HG02870 (cell line): ENCODE data around the gene LRP8.

Source experiments
- ATAC-seq: cut with Tn5 transposase; IDR thresholded peaks from one replicate; pipeline ENCODE4 v1.9.1; 2021; ENCODE audit warnings: mild to moderate bottlenecking, moderate library complexity; ENCODE audit not compliant: unreplicated experiment

Gene LRP8

GRCh38 chr1:53324321-53324720 lies 3.5 kb downstream of the LRP8 start:
- ATAC-seq: no peak

- no peak for ATAC-seq
These were observed 4.6 kb downstream of the LRP8 start for GRCh38 chr1:53323316-53323715.

DNA sequence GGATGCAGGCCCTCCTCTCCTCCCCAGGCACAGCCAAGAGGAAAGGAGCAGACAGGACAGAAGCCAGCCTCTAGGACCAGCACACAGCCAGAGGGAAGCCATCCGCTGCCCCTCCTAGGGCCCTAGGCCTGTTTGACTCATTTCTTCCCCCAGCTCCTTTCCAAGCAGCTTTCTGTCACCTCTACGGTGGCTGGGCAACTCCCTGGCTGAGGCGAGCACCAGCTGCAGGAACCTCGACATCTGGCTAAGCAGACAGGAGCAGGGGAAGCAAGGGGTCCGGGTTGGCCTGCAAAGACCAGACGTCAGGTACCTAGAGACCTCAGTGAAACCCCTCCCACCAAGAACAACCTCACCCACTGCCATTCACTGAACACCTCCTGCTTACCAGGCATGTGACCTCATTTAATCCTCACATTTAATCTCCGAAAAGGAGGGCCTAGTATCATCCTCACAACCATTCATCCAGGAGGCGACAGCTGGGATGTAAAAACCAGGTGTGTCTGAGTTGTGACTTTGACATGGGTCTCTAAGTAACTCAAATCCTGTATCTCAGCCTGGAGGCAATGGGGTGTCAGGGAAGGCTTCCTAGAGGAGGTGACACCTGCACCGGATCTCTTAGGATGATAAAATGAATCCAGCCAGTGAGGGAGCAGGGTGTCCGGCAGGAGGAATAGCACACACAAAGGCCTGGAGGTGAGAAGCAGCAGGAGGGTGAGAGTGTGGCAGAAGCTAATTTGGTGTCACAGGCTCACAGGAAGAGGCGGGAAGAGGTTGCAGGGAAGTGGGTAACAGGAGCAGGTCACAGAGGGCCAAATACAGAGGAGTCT lies 5.9 kb downstream of the LRP8 start:
- ATAC-seq: no peak

GRCh38 chr1:53321366-53321765 lies 6.5 kb downstream of the LRP8 start:
- ATAC-seq: no peak

- ATAC-seq: no peak
These were observed 7.2 kb downstream of the LRP8 start for GRCh38 chr1:53320646-53321045.

DNA sequence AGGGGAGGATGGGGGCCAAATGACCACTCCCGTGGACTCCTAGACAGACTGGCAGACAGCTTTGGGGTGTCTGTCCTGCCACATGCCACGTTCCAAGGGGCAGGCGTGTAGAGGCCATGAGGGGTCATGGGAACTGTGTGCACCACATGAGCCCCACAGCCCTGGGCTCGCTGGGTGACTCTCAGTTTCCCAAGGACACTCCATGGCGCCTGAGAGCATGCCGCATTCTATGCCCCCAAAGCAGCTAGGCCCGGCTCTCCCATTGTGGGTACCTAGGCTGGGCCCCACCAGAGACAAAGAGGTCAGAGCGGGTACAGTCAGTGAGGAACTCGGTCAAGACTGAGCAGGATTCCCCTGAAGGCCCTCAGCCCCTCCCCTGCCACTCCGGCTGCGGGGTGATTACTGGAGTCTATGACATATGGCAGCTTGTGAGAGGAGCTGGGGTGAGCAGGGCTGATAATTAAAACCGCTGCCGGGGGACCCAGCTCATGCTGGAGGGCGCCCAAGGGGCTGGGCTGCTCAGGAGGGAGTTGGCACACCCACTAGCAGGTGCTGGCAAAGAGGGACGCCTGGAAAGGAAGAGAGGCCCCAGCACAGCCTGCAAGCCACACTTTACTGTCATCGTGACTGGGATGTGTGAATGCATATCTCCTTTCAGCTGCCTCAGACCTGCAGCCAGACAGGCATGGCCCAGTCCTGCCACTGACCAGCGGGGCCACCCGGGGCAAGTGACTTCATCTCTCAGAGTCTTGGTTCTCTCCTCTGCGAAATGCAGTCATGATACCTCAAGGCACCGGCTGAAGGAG lies 8.4 kb downstream of the LRP8 start:
- no peak for ATAC-seq

DNA sequence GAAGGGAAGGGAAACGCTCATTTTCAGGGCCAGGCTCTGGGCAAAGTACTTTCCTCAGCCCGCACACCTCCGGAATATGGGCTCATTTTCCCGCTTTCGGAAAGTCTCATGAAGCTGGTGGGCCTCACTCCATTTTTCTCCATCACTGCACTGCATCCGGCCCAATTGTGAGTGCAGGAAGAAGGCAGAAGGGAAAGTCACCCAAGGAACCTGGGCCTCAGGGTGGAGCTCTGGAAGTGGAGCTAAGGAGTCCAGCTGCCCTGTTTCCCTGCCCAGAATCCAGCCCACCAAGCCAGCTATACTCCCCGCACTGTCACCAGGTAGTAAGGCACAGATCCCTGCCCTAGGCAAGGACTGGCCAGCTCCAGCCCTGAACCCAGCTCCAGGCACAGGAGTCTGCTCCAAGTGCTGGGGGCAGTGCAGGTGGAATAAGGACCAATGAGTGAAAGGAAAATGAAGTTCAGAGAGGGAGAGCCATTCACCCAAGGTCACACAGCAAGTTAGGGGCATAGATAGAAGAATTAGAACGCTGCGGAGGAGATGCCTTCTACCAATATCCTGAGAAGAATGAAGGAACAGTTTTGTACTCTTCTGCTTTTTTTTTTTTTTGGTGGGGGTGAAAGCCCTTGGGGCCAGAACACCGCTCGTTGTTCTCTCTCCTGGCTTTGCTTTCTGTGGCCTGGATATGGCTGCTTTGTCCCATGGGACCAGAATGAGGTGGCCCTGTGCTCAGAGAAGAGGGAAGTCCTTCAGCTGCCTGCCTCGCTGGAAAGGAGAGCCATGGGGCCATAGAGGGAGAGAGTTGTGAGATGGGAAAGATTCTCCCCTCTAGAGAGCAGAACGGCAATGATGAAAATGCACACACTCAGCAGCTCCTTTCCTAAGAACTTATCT lies 10.0 kb downstream of the LRP8 start:
- ATAC-seq: no peak

DNA sequence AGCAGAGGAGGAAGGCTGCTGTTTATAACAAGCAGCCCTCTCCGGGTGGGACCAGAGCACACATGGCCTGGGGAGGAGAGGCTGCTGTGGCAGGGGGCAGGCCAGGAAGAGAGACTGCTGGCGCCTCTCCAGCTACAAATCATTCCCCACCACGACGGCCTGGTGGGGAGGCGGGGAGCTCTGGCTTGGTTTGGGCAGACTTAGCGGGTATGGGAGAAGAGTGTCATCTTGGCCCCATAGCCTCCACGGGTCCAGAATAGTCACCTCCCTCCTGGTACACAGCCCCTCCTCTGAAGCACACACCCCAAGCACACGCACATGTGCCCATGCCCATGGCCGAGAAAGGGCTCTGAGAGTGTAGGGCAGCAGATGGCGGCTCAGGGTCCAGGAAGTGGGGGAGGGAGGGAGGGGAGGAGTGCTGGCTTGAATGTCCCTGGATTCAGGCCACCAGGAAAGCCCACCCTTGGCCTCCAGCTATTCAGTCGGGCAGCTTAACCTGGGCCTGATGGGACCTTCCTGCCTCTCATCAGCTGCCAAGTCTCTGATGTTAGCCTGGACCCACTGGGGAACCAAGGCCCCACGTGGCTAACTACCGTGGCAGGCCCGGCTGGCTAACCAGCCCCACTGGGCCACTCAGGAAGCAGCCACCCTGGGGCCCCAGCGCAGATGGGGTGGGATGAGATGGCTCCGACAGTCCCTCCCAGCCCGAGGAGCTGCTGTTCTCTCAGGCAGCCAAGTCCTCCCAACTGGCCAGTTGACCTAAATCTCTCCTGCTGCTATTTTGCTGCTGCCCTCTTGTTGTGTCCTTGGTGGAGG lies 10.9 kb downstream of the LRP8 start:
- ATAC-seq: no peak

DNA sequence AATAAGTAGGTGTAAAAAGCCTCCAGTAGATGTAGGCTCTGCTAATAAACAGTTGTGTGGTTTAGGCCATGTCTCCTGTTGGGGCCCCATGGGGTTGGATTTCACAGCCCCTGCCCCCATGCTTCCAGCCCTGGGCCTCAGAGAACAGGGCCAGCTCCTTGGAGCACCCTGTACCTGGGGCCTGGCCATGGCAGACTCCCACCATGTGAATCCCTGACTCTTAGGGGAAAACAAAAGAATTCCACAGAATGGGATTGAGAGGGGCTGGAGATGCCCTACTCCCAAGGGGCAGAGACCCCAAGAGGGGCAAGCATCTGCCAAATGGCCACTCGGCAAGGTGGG lies 11.5 kb downstream of the LRP8 start:
- no peak for ATAC-seq

DNA sequence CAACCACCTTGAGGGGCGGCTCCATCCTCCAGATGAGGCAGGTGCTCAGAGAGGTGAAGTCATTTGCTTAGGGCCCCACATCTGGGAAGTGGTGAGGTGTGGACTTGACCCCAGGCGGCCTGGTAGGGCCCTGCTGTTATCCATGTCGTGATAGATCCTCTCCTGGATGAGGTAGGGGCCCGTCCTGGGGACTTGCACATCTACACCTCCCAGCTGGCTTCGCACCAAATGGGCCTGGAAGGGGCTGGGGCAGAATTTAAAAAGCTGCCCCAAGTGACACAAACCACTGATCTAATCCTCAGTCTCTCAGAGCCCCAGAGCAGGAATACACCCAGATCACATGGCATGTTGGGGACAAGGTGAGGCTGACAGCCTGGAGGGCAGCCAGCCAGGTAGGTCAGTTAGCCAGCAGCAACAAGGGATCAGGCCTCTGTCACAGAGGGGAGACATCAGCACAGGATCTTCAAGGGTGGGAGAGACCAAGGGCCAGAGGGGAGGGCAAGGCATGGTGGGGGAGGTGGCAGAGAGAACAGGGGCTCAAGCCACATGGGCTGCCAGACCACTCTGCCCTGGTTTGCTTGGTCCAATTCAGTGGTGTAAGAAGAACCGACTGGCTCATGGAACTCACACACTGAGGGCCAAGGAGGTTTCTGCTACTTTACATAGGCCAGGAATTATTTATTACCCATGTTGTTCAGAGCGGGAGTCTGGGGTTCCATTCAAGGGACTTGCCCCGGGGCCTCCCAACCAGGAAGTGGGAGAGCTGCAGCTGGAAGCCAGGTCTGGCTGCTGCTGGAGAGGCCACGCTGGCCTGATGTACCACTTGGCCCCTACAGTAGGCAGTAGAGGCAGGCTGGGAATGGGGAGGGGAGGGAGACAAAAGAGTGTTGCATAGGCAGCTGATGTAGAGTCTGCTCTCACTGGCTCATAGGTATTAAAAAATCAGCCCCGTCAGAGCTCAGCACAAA lies 12.1 kb downstream of the LRP8 start:
- no peak for ATAC-seq

- no peak for ATAC-seq
These were observed 12.8 kb downstream of the LRP8 start for GRCh38 chr1:53315046-53315445.

GRCh38 chr1:53314606-53315005 lies 13.3 kb downstream of the LRP8 start:
- ATAC-seq: no peak

DNA sequence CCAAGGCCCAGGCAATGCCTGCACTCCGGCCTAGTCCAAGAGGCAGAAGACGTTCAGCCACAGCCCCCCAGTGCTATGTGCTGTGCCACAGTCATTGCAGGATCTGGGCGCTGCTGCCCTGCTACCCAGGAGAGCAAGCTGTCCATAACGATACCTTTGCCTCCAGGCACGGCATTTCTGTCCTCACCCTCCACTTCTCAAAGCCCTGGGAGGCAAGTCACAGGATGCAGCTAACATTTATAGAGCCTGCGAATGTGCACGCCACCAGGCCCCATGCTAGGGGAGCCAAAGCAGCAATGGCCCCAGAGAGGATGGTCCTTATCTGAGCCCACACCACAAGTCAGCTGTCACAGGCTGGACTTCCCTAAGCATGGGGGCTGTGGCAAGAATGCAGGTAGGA lies 13.8 kb downstream of the LRP8 start:
- ATAC-seq: no peak

GRCh38 chr1:53313556-53313955 lies 14.3 kb downstream of the LRP8 start:
- no peak for ATAC-seq

GRCh38 chr1:53311702-53312305 lies 16.1 kb downstream of the LRP8 start:
- no peak for ATAC-seq

- ATAC-seq: no peak
These were observed 16.8 kb downstream of the LRP8 start for GRCh38 chr1:53310847-53311681.

- ATAC-seq: no peak
These were observed 18.1 kb downstream of the LRP8 start for GRCh38 chr1:53309802-53310201.

- no peak for ATAC-seq
These were observed 19.4 kb downstream of the LRP8 start for GRCh38 chr1:53308506-53308905.
